MM.1S (cell line): ENCODE results near the gene SLC4A7.

Experiments used
- DNase-seq: peaks from one replicate; pipeline ENCODE4 v3.0.0-alpha.2; 2015
- H2AFZ ChIP-seq: fragments of 300-600 bp; sonication (generic); 2 replicates; pipeline ENCODE4 v1.6.0; 2016; ENCODE audit warnings: antibody characterized with exemption, low read length
- H3F3A ChIP-seq: fragments of 300-600 bp; sonication (generic); 2 replicates; pipeline ENCODE4 v1.6.1; 2016; ENCODE audit warnings: mild to moderate bottlenecking, antibody characterized with exemption, low read length, moderate library complexity, mixed read lengths; ENCODE audit not compliant: insufficient read depth
- H3K27ac ChIP-seq: fragments of 300-600 bp; sonication (generic); 2 replicates; pipeline ENCODE4 v1.5.1; 2016; ENCODE audit warnings: mild to moderate bottlenecking, low read length
- H3K27me3 ChIP-seq: fragments of 300-600 bp; sonication (generic); replicated peaks from 2 replicates; pipeline ENCODE4 v1.6.0; 2016; ENCODE audit warnings: low read length; ENCODE audit not compliant: insufficient read depth
- H3K36me3 ChIP-seq: fragments of 300-600 bp; sonication (generic); replicated peaks from 2 replicates; pipeline ENCODE4 v1.6.1; 2016; ENCODE audit warnings: mild to moderate bottlenecking, low read length, mixed read lengths; ENCODE audit not compliant: insufficient read depth
- H3K4me1 ChIP-seq: fragments of 300-600 bp; sonication (generic); 2 replicates; pipeline ENCODE4 v1.6.1; 2016; ENCODE audit warnings: low read length, mixed read lengths
- H3K4me2 ChIP-seq: fragments of 300-600 bp; sonication (generic); 2 replicates; pipeline ENCODE4 v1.6.0; 2016; ENCODE audit warnings: low read depth, low read length
- H3K4me3 ChIP-seq: fragments of 300-600 bp; sonication (generic); 2 replicates; pipeline ENCODE4 v1.5.1; 2016; ENCODE audit warnings: low read length, mixed read lengths
- H3K79me2 ChIP-seq: fragments of 300-600 bp; sonication (generic); 2 replicates; pipeline ENCODE4 v1.6.1; 2016; ENCODE audit warnings: mixed run types, low read length, mixed read lengths
- H3K9ac ChIP-seq: fragments of 300-600 bp; sonication (generic); 2 replicates; pipeline ENCODE4 v1.6.1; 2016; ENCODE audit warnings: low read length, mixed read lengths
- H3K9me2 ChIP-seq: fragments of 300-600 bp; sonication (generic); replicated peaks from 2 replicates; pipeline ENCODE4 v1.6.1; 2016; ENCODE audit warnings: mild to moderate bottlenecking, low read length, mixed read lengths; ENCODE audit not compliant: insufficient read depth
- H3K9me3 ChIP-seq: fragments of 300-600 bp; sonication (generic); replicated peaks from 2 replicates; pipeline ENCODE4 v1.6.1; 2016; ENCODE audit warnings: mild to moderate bottlenecking, low read length, mixed read lengths; ENCODE audit not compliant: insufficient read depth
- H4K20me1 ChIP-seq: fragments of 300-600 bp; sonication (generic); 2 replicates; pipeline ENCODE4 v1.6.1; 2016; ENCODE audit warnings: mild to moderate bottlenecking, low read length, moderate library complexity, mixed read lengths; ENCODE audit not compliant: insufficient read depth
- EZH2 ChIP-seq: fragments of 300-600 bp; sonication (generic); optimal IDR thresholded peaks from 2 replicates; pipeline ENCODE3; 2017; ENCODE audit warnings: low read depth, mild to moderate bottlenecking, antibody characterized with exemption, low read length, mixed read lengths
- EZH2phosphoT487 ChIP-seq: fragments of 300-600 bp; sonication (generic); IDR thresholded peaks from 2 replicates; pipeline ENCODE4 v1.6.1; 2018; ENCODE audit warnings: antibody characterized with exemption, low read length
- TF ChIP-seq, protein P1 (sequence below): fragments of 300-600 bp; sonication (generic); IDR thresholded peaks from 2 replicates; pipeline ENCODE4 v1.5.1; 2016; ENCODE audit warnings: antibody characterized with exemption, low read length, mixed read lengths

Gene SLC4A7

GRCh38 chr3:27528791-27529190 lies 44.6 kb upstream of the SLC4A7 start:
- no peaks in the 10 kb centered on the region for H4K20me1 ChIP-seq
- no peaks in the 10 kb centered on the region for H3K36me3 ChIP-seq
- no peaks in the 10 kb centered on the region for H3K9me2 ChIP-seq
- no peak overlapping the region for H3K9ac ChIP-seq
- no peak overlapping the region for H3K27ac ChIP-seq
- no peak overlapping the region for H2AFZ ChIP-seq
- H3K9me3 ChIP-seq: no peaks in the 10 kb centered on the region
- H3K4me1 ChIP-seq: no peaks in the 10 kb centered on the region
- no peaks in the 10 kb centered on the region for H3K27me3 ChIP-seq
- H3F3A ChIP-seq: no peaks in the 10 kb centered on the region
- H3K4me3 ChIP-seq: no peak overlapping the region
- H3K4me2 ChIP-seq: no peak overlapping the region
- DNase-seq: no peak
- H3K79me2 ChIP-seq: no peaks in the 10 kb centered on the region
- TF ChIP-seq EZH2phosphoT487 (no peak), EZH2 (no peak)
- TF ChIP-seq, protein P1, sequence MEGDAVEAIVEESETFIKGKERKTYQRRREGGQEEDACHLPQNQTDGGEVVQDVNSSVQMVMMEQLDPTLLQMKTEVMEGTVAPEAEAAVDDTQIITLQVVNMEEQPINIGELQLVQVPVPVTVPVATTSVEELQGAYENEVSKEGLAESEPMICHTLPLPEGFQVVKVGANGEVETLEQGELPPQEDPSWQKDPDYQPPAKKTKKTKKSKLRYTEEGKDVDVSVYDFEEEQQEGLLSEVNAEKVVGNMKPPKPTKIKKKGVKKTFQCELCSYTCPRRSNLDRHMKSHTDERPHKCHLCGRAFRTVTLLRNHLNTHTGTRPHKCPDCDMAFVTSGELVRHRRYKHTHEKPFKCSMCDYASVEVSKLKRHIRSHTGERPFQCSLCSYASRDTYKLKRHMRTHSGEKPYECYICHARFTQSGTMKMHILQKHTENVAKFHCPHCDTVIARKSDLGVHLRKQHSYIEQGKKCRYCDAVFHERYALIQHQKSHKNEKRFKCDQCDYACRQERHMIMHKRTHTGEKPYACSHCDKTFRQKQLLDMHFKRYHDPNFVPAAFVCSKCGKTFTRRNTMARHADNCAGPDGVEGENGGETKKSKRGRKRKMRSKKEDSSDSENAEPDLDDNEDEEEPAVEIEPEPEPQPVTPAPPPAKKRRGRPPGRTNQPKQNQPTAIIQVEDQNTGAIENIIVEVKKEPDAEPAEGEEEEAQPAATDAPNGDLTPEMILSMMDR: no peak

DNA sequence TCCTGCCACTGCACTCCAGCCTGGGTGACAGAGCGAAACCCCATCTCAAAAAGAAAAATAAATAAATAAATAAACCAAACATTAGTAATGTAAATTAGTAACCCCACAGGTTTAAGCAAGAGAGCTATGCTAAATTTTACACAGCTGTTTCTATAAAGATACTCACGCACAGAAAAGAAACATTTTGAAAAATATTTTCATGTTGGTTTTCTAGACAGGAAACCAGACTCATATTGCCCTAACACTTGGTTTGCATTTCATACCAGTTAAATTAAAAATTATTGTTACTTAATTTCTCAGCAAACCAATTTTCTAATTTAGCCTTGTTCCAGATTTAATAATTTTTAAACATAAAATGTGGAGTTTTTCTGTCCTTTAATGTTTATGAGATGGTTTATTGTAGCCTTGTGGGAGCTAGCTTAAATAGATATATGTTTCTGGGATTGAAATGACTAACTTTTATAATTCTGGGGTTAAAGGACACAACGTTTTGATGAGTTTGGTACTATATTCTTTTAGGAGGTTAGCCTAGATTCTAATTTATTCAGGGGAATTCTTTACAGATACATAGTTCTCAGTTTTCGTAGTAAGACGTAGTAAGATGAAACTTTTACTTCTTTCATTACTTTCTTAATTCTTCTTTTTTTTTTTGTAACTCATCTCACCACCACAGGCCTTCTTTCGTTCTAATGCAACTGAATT lies 42.6 kb upstream of the SLC4A7 start:
- no peaks in the 10 kb centered on the region for H3K9me2 ChIP-seq
- H3K9me3 ChIP-seq: no peaks in the 10 kb centered on the region
- no peak overlapping the region for H3K9ac ChIP-seq
- H3K27me3 ChIP-seq: no peaks in the 10 kb centered on the region
- H4K20me1 ChIP-seq: no peaks in the 10 kb centered on the region
- no peak overlapping the region for H3K4me2 ChIP-seq
- TF ChIP-seq, protein P1: no peak
- TF ChIP-seq EZH2phosphoT487: no peak
- H2AFZ ChIP-seq: no peak overlapping the region
- H3F3A ChIP-seq: no peaks in the 10 kb centered on the region
- no peaks in the 10 kb centered on the region for H3K79me2 ChIP-seq
- H3K4me1 ChIP-seq: no peaks in the 10 kb centered on the region
- no peak overlapping the region for H3K27ac ChIP-seq
- no peak for DNase-seq
- no peaks in the 10 kb centered on the region for H3K36me3 ChIP-seq
- no peak overlapping the region for H3K4me3 ChIP-seq

DNA sequence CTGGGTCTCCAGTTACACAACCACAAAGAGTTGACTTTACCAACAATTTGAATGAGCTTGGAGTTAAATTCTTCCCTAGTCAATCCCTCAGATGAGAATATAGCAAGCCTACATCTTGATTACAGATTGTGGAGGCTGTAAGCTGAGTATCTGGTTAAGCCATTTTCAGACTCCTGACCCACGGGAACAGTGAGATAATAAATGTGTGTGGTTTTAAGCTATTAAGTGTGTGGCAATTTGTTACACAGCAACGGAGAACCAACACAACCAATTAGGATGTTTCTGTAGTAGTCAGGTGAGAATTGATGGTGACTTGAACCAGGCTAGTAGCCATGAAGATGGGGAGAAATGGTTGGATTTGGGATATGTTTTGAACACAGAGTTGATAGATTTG lies 37.7 kb upstream of the SLC4A7 start:
- H3K4me3 ChIP-seq: no peak overlapping the region
- H3K79me2 ChIP-seq: no peaks in the 10 kb centered on the region
- H3K9me3 ChIP-seq: no peaks in the 10 kb centered on the region
- no peak overlapping the region for H3K9ac ChIP-seq
- H2AFZ ChIP-seq: no peak overlapping the region
- H3K27me3 ChIP-seq: no peaks in the 10 kb centered on the region
- no peaks in the 10 kb centered on the region for H3K9me2 ChIP-seq
- no peaks in the 10 kb centered on the region for H3K36me3 ChIP-seq
- H3K4me2 ChIP-seq: no peak overlapping the region
- no peak for DNase-seq
- no peaks in the 10 kb centered on the region for H3F3A ChIP-seq
- TF ChIP-seq EZH2phosphoT487: no peak
- TF ChIP-seq, protein P1: no peak
- no peak for TF ChIP-seq EZH2
- no peaks in the 10 kb centered on the region for H3K4me1 ChIP-seq
- H4K20me1 ChIP-seq: no peaks in the 10 kb centered on the region
- H3K27ac ChIP-seq: no peak overlapping the region
